GM12878 (cell line): ENCODE measurements around the gene C1QBP. TPM values are rescaled to one million over a fixed set of nuclear protein-coding genes. Genes with fewer than 3 reads are reported as not detected.

Experiments
- BCL11A ChIP-seq: IDR thresholded peaks from 2 replicates; pipeline ENCODE4 v1.6.1; 2011; ENCODE audit warnings: low read depth, low read length
- BMI1 ChIP-seq: fragments of 450-650 bp; IDR thresholded peaks from 2 replicates; pipeline ENCODE4 v1.6.1; 2016; ENCODE audit warnings: mild to moderate bottlenecking, moderate library complexity, borderline replicate concordance
- CBX3 ChIP-seq: fragments of 200-600 bp; sonication (generic); IDR thresholded peaks from 2 replicates; pipeline ENCODE4 v1.6.1; 2016; ENCODE audit warnings: low read depth, borderline replicate concordance
- CEBPB ChIP-seq, 2 experiments: fragments of 150-350 bp in 1 of 2; IDR thresholded peaks; 2 replicates each; pipeline ENCODE4 v1.6.1; 2012 to 2014; ENCODE audit warnings: low read depth in 2 of 2, low read length in 2 of 2, borderline replicate concordance in 1 of 2, inconsistent platforms in 1 of 2
- ESRRA ChIP-seq: IDR thresholded peaks from 2 replicates; pipeline ENCODE4 v1.6.1; 2012; ENCODE audit warnings: mild to moderate bottlenecking, low read length, improper control_type of control experiment
- IKZF1 ChIP-seq: fragments of 450-650 bp; conservative IDR thresholded peaks from 2 replicates; pipeline ENCODE4 v1.6.1; 2017; ENCODE audit warnings: antibody characterized with exemption, mild to moderate bottlenecking
- KDM1A ChIP-seq: fragments of 200-600 bp; sonication (generic); IDR thresholded peaks from 2 replicates; pipeline ENCODE4 v1.6.1; 2016; ENCODE audit warnings: borderline replicate concordance
- LARP7 ChIP-seq: fragments of 450-650 bp; IDR thresholded peaks from 2 replicates; pipeline ENCODE4 v1.6.1; 2017; ENCODE audit warnings: mild to moderate bottlenecking
- NR2C1 ChIP-seq: fragments of 450-650 bp; IDR thresholded peaks from 2 replicates; pipeline ENCODE4 v1.6.1; 2017; ENCODE audit warnings: antibody characterized with exemption, mild to moderate bottlenecking, moderate library complexity
- POLR2AphosphoS5 ChIP-seq: IDR thresholded peaks from 2 replicates; pipeline ENCODE4 v1.6.1; 2011; ENCODE audit warnings: mild to moderate bottlenecking, low read length, inconsistent platforms
- RUNX3 ChIP-seq: IDR thresholded peaks from 2 replicates; pipeline ENCODE4 v1.6.1; 2012; ENCODE audit warnings: low read length, inconsistent platforms
- SMAD1 ChIP-seq: fragments of 450-650 bp; IDR thresholded peaks from 2 replicates; pipeline ENCODE4 v1.6.1; 2018; ENCODE audit warnings: mild to moderate bottlenecking, low read depth; ENCODE audit not compliant: partially characterized antibody
- SREBF1 ChIP-seq: IDR thresholded peaks from 2 replicates; pipeline ENCODE4 v1.6.1; 2012; ENCODE audit warnings: mild to moderate bottlenecking, low read length
- TAF1 ChIP-seq: IDR thresholded peaks from 2 replicates; pipeline ENCODE4 v1.6.1; 2011; ENCODE audit warnings: mild to moderate bottlenecking, low read depth, low read length, borderline replicate concordance
- TARDBP ChIP-seq: IDR thresholded peaks from 2 replicates; pipeline ENCODE4 v1.6.1; 2016; ENCODE audit warnings: borderline replicate concordance
- YY1 ChIP-seq: IDR thresholded peaks from 2 replicates; pipeline ENCODE4 v1.6.1; 2011; ENCODE audit warnings: low read depth, mild to moderate bottlenecking, low read length
- ZBTB11 ChIP-seq: fragments of 450-650 bp; formaldehyde crosslinking; IDR thresholded peaks from 2 replicates; pipeline ENCODE4 v1.5.0; 2022; ENCODE audit warnings: mild to moderate bottlenecking, missing genetic modification characterization
- polyA plus RNA-seq, 11 experiments: library from polyadenylated mRNA; depleted of rRNA in 4 of 11; unstranded in 6 of 11; stranded (reverse) in 5 of 11; fragments of >200 nt; fragmentation: Nextera tagmentation in 4 of 11; fragmentation: Illumina TruSeq in 1 of 11; extraction: Ambion mirVana in 4 of 11; extraction: Trizol in 1 of 11; gene quantifications; 1 replicate in 1 of 11; 2 replicates in 10 of 11; pipeline versions ENCODE4 v1.2.1 to v1.2.3, GENCODE V29; 2011 to 2016; ENCODE audit warnings: inconsistent platforms in 2 of 11, missing spikeins in 2 of 11, low read depth in 1 of 11
- total RNA-seq, 4 experiments: library from RNA; depleted of rRNA in 3 of 4; stranded (reverse); fragments of >200 nt in 3 of 4; fragmentation: Illumina TruSeq in 1 of 4; extraction: Trizol in 1 of 4; gene quantifications; 2 replicates each; pipeline versions ENCODE4 v1.2.1 to v1.2.3, GENCODE V29; 2013 to 2021
- TF ChIP-seq, protein P1 (sequence below): fragments of 450-650 bp; formaldehyde crosslinking; IDR thresholded peaks from 2 replicates; pipeline ENCODE4 v1.4.0; 2020; ENCODE audit warnings: mild to moderate bottlenecking, moderate library complexity
- TF ChIP-seq, protein P2 (sequence below): IDR thresholded peaks from 2 replicates; pipeline ENCODE4 v1.6.1; 2012; ENCODE audit warnings: low read depth, low read length, improper control_type of control experiment

C1QBP gene
- total and polyA plus RNA-seq, 10 of the 15 experiments (the other 5 are each of a cell fraction or from before 2014, with no cell fraction given) = 124 to 989 (median 429) TPM

DNA sequence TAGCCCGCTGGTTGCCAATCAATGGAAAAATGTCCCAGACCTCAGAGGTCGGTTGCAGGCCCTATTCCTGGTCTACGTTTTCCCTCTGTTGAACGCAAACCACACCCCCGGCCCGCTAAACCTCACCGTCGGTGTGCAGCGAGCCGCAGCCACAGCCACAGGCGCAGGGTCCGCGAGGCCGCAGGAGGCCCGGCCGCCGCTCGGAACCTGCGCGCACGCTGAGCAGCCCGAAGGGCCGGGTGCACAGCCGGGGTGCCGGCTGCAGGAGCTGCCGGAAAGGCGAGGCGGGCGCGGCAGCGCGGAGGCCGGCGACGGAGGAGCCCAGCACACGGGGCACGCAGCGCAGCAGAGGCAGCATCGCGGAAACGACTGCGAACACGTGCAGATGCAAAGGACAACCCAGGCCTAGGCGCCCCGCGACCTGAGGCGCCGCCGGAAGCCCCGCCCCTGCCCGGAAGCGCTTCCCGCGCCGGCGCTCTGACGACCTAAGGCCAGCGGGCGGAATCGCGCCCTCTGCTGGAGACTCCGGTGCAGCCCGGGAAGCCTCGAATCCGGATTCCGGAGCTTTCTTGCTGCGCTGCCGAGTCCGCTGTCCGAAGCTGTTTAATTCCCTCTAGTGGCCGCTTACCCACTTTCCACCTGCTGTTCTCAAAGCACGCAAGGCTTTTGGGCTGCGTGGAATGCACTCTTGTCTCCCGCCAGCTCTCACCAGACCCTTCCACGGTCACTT is at the start of gene C1QBP (continued):
- TF ChIP-seq, protein P1, sequence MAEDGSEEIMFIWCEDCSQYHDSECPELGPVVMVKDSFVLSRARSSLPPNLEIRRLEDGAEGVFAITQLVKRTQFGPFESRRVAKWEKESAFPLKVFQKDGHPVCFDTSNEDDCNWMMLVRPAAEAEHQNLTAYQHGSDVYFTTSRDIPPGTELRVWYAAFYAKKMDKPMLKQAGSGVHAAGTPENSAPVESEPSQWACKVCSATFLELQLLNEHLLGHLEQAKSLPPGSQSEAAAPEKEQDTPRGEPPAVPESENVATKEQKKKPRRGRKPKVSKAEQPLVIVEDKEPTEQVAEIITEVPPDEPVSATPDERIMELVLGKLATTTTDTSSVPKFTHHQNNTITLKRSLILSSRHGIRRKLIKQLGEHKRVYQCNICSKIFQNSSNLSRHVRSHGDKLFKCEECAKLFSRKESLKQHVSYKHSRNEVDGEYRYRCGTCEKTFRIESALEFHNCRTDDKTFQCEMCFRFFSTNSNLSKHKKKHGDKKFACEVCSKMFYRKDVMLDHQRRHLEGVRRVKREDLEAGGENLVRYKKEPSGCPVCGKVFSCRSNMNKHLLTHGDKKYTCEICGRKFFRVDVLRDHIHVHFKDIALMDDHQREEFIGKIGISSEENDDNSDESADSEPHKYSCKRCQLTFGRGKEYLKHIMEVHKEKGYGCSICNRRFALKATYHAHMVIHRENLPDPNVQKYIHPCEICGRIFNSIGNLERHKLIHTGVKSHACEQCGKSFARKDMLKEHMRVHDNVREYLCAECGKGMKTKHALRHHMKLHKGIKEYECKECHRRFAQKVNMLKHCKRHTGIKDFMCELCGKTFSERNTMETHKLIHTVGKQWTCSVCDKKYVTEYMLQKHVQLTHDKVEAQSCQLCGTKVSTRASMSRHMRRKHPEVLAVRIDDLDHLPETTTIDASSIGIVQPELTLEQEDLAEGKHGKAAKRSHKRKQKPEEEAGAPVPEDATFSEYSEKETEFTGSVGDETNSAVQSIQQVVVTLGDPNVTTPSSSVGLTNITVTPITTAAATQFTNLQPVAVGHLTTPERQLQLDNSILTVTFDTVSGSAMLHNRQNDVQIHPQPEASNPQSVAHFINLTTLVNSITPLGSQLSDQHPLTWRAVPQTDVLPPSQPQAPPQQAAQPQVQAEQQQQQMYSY = no peak
- TF ChIP-seq YY1 (peak; percentile 72), SREBF1 (no peak), CEBPB (IDR thresholded peaks at IDR 0.05; ENCODE audit: borderline replicate concordance in 1 of 2, low read depth in 2 of 2, low read length in 2 of 2) (no peak), NR2C1 (peak; percentile 79), KDM1A (no peak), BCL11A (no peak), LARP7 (peak; percentile 99), POLR2AphosphoS5 (peak; percentile 92), TARDBP (no peak), CBX3 (no peak), TAF1 (peak; percentile 74), BMI1 (no peak), RUNX3 (peak; percentile 9; the same call in 1 of the 2 replicates), ESRRA (no peak), ZBTB11 (no peak), IKZF1 (peak; percentile 88), SMAD1 (no peak)
- TF ChIP-seq, protein P2, sequence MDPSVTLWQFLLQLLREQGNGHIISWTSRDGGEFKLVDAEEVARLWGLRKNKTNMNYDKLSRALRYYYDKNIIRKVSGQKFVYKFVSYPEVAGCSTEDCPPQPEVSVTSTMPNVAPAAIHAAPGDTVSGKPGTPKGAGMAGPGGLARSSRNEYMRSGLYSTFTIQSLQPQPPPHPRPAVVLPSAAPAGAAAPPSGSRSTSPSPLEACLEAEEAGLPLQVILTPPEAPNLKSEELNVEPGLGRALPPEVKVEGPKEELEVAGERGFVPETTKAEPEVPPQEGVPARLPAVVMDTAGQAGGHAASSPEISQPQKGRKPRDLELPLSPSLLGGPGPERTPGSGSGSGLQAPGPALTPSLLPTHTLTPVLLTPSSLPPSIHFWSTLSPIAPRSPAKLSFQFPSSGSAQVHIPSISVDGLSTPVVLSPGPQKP = peak; percentile 79
